PC-9 (cell line): ENCODE measurements around the gene SSR4. TPM values are rescaled to one million over a fixed set of nuclear protein-coding genes. Genes with fewer than 3 reads are reported as not detected.
"Not testable (repeated sequence)": the region's sequence is repeated elsewhere in the genome, so short reads cannot be mapped to it uniquely, and the experiment has no call there.

ENCODE experiments used
- BruUV-seq: library from RNA; stranded (reverse); fragments of 400-500 nt; replicated peaks from 2 replicates; lab custom pipeline; 2021; lab: Mats Ljungman, UMichigan
- CTCF ChIA-PET: fragments of 300-600 bp; sonication (Branson Sonifier 250); formaldehyde crosslinking; loops from one replicate; lab custom pipeline; 2022; ENCODE audit warnings: antibody characterized with exemption; lab: Charles Lee
- POLR2A ChIA-PET: fragments of 300-600 bp; sonication (Branson Sonifier 250); formaldehyde crosslinking; loops from one replicate; lab custom pipeline; 2022; ENCODE audit warnings: antibody characterized with exemption; ENCODE audit not compliant: unreplicated experiment; lab: Charles Lee
- DNase-seq, 2 experiments: peaks; one replicate each; pipeline versions ENCODE4 v3.0.0 to v3.0.0-alpha.2; 2015 to 2022; ENCODE audit warnings: mixed read lengths in 1 of 2
- H2AFZ ChIP-seq: fragments of 200-600 bp; sonication (generic); 2 replicates; pipeline ENCODE4 v1.8.1; 2017; ENCODE audit warnings: antibody characterized with exemption
- H3F3A ChIP-seq: fragments of 200-600 bp; sonication (generic); 2 replicates; pipeline ENCODE4 v1.8.1; 2017; ENCODE audit warnings: antibody characterized with exemption, mild to moderate bottlenecking, low read depth; ENCODE audit not compliant: insufficient read depth
- H3K27ac ChIP-seq: fragments of 200-600 bp; sonication (generic); 2 replicates; pipeline ENCODE4 v1.6.1; 2016; ENCODE audit warnings: mixed run types
- H3K27me3 ChIP-seq: fragments of 200-600 bp; sonication (generic); 2 replicates; pipeline ENCODE4 v1.6.1; 2016; ENCODE audit warnings: low read depth, mixed run types; ENCODE audit not compliant: insufficient read depth
- H3K36me3 ChIP-seq: fragments of 200-600 bp; sonication (generic); 2 replicates; pipeline ENCODE4 v1.6.1; 2016; ENCODE audit warnings: low read depth, mixed run types
- H3K4me1 ChIP-seq: fragments of 200-600 bp; sonication (generic); replicated peaks from 2 replicates; pipeline ENCODE4 v1.6.1; 2016; ENCODE audit warnings: mixed run types; ENCODE audit not compliant: insufficient read depth
- H3K4me2 ChIP-seq: fragments of 200-600 bp; sonication (generic); 2 replicates; pipeline ENCODE4 v1.6.1; 2017; ENCODE audit warnings: mixed run types
- H3K4me3 ChIP-seq: fragments of 200-600 bp; sonication (generic); 2 replicates; pipeline ENCODE4 v1.6.1; 2016; ENCODE audit warnings: mixed run types
- H3K79me2 ChIP-seq: fragments of 200-600 bp; sonication (generic); 2 replicates; pipeline ENCODE4 v1.6.1; 2017; ENCODE audit warnings: low read depth, mixed run types
- H3K9me2 ChIP-seq: fragments of 200-600 bp; sonication (generic); 2 replicates; pipeline ENCODE4 v1.8.1; 2017; ENCODE audit warnings: mild to moderate bottlenecking; ENCODE audit not compliant: insufficient read depth
- H3K9me3 ChIP-seq: fragments of 200-600 bp; sonication (generic); 2 replicates; pipeline ENCODE4 v1.8.1; 2016; ENCODE audit warnings: low read depth; ENCODE audit not compliant: insufficient read depth
- H4K20me1 ChIP-seq: fragments of 200-600 bp; sonication (generic); 2 replicates; pipeline ENCODE4 v1.8.1; 2017; ENCODE audit not compliant: insufficient read depth
- CTCF ChIP-seq: fragments of 200-600 bp; sonication (generic); conservative IDR thresholded peaks from 2 replicates; pipeline ENCODE4 v1.6.1; 2017; ENCODE audit warnings: mixed run types, antibody characterized with exemption, mild to moderate bottlenecking, moderate library complexity
- EZH2 ChIP-seq: fragments of 200-600 bp; sonication (generic); IDR thresholded peaks from 2 replicates; pipeline ENCODE4 v1.8.0; 2017; ENCODE audit warnings: antibody characterized with exemption, low read depth
- intact Hi-C: fragments of 100-400 bp; cut with micrococcal nuclease; formaldehyde crosslinking; loops from one replicate; pipeline ENCODE4 v1.10.0; 2022; ENCODE audit not compliant: unreplicated experiment
- total RNA-seq: library from RNA; stranded (reverse); gene quantifications from 2 replicates; pipeline ENCODE4 v1.2.3, GENCODE V29; 2021

SSR4 gene
- total RNA-seq, 1 experiment from 2014 or later, result 223 TPM

- Histone ChIP-seq H4K20me1 (no peaks in the 10 kb centered on the region), H3K4me2 (no peak overlapping the region), H3F3A (no peaks in the 10 kb centered on the region), H3K9me2 (no peaks in the 10 kb centered on the region), H3K79me2 (no peaks in the 10 kb centered on the region), H2AFZ (no peak overlapping the region), H3K4me3 (no peak overlapping the region), H3K27ac (no peak overlapping the region), H3K27me3 (peaks cover 59% of the 10 kb centered on the region), H3K36me3 (no peaks in the 10 kb centered on the region), H3K9me3 (no peaks in the 10 kb centered on the region), H3K4me1 (no peaks in the 10 kb centered on the region)
- no peak for DNase-seq
- CTCF ChIA-PET, result interaction anchor here (0.9 kb wide), 1 partner anchor 150 kb away, joined by 3 read pairs; no protein-coding TSS in a partner anchor
- intact Hi-C loops, result no loop called here
- no TSS peak for BruUV-seq
- no peak for TF ChIP-seq EZH2
- no peak for TF ChIP-seq CTCF
- POLR2A ChIA-PET, result no interaction called here
These were observed 22.6 kb downstream of the SSR4 start for GRCh38 chrX:153816831-153817690.

GRCh38 chrX:153818064-153818463, 23.6 kb downstream of the SSR4 start:
- intact Hi-C loops, BruUV-seq: not testable (repeated sequence)

GRCh38 chrX:153818571-153819383, 24.3 kb downstream of the SSR4 start:
- ChIA-PET CTCF (interaction anchor here (0.6 kb wide), 1 partner anchor 17 kb away, joined by 3 read pairs; no protein-coding TSS in a partner anchor), POLR2A (no interaction called here)
- Histone ChIP-seq H3K79me2 (no peaks in the 10 kb centered on the region), H4K20me1 (no peaks in the 10 kb centered on the region), H3K4me1 (no peaks in the 10 kb centered on the region), H3K4me3 (no peak overlapping the region), H3K36me3 (no peaks in the 10 kb centered on the region), H3K9me2 (no peaks in the 10 kb centered on the region), H2AFZ (no peak overlapping the region), H3K4me2 (no peak overlapping the region), H3K27ac (no peak overlapping the region), H3K27me3 (peaks cover 55% of the 10 kb centered on the region), H3F3A (no peaks in the 10 kb centered on the region), H3K9me3 (no peaks in the 10 kb centered on the region)
- no TSS peak for BruUV-seq
- no peak for TF ChIP-seq EZH2
- TF ChIP-seq CTCF, result no peak
- intact Hi-C loops, result no loop called here
- DNase-seq, result peak in 1 of 2 experiments; percentile 42

More at GRCh38 chrX:153818064-153818463, 23.6 kb downstream of the SSR4 start:
- H3K9me3 ChIP-seq, H3F3A ChIP-seq, H4K20me1 ChIP-seq, H3K4me1 ChIP-seq, H3K9me2 ChIP-seq, H2AFZ ChIP-seq, H3K4me2 ChIP-seq, H3K4me3 ChIP-seq, POLR2A ChIA-PET, H3K27ac ChIP-seq, H3K36me3 ChIP-seq, DNase-seq, H3K79me2 ChIP-seq: not testable (repeated sequence)
- CTCF ChIA-PET, result interaction anchor here (0.6 kb wide), 1 partner anchor 16 kb away, joined by 3 read pairs; no protein-coding TSS in a partner anchor
- peaks cover 57% of the 10 kb centered on the region for H3K27me3 ChIP-seq
